PFSK-1 (cell line): Measurements from ENCODE around the gene KIF1C.

Experiments used
- FOXP2 ChIP-seq: optimal IDR thresholded peaks from 2 replicates; pipeline ENCODE3; 2011; ENCODE audit warnings: borderline replicate concordance, control low read depth, inconsistent platforms; ENCODE audit not compliant: insufficient read depth; ENCODE audit errors: extremely low read length, extremely low read depth
- POLR2AphosphoS5 ChIP-seq: IDR thresholded peaks from 2 replicates; pipeline ENCODE4 v1.6.1; 2012; ENCODE audit warnings: low read depth, mild to moderate bottlenecking, control low read depth, low read length, moderate library complexity
- TAF1 ChIP-seq: IDR thresholded peaks from 2 replicates; pipeline ENCODE4 v1.6.1; 2012; ENCODE audit warnings: low read length, control low read depth, borderline replicate concordance; ENCODE audit not compliant: insufficient read depth
- TF ChIP-seq, protein P1 (sequence below), 2 experiments: IDR thresholded peaks; 2 replicates each; pipeline versions ENCODE4 v1.6.1 to v1.8.0; 2011 to 2012; ENCODE audit warnings: low read depth in 2 of 2, low read length in 2 of 2, control low read depth in 1 of 2, inconsistent platforms in 1 of 2, mild to moderate bottlenecking in 1 of 2, moderate library complexity in 1 of 2; ENCODE audit not compliant: insufficient read depth in 1 of 2

DNA sequence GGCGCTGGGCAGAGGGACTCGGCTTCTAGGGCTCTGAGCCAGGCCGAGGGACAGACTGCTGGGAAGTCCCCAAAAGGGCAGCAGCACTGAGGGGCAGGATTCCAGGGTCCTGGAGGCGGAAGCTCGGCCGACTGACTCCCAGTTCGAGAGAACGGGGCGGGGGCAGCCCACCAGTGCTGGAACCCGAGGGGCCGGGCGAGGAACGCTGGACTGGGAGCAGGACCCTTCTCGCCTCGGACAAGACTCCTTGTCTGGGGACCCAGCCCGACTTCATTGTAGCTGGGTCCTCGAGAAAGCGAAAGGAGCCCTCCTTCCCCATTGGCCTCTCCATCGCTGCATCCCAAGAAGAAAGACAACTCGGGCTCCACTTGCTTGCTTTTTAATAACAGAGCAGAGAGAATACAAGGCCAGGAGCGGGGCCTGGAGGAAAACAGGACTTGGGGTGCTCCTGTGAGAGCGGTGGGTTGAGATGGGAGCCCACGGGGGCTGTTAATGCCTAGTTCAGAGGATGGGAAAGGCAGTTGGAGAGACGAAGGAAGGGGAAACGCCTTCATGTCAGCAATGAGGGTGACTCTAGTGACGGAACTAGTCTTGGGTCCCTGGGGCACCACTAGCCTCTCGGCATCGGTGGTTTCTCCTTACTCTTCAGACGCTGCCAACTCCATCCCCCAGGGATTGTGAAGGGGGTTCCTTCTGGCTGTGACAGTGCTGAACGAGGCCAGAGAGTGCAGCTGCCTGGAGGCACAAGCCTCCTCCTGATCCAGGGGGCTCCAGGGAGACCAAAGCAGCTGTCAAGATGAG is 9.8 kb upstream of the KIF1C start:
- TF ChIP-seq POLR2AphosphoS5, result no peak
- TF ChIP-seq FOXP2, result no peak
- TF ChIP-seq, protein P1, sequence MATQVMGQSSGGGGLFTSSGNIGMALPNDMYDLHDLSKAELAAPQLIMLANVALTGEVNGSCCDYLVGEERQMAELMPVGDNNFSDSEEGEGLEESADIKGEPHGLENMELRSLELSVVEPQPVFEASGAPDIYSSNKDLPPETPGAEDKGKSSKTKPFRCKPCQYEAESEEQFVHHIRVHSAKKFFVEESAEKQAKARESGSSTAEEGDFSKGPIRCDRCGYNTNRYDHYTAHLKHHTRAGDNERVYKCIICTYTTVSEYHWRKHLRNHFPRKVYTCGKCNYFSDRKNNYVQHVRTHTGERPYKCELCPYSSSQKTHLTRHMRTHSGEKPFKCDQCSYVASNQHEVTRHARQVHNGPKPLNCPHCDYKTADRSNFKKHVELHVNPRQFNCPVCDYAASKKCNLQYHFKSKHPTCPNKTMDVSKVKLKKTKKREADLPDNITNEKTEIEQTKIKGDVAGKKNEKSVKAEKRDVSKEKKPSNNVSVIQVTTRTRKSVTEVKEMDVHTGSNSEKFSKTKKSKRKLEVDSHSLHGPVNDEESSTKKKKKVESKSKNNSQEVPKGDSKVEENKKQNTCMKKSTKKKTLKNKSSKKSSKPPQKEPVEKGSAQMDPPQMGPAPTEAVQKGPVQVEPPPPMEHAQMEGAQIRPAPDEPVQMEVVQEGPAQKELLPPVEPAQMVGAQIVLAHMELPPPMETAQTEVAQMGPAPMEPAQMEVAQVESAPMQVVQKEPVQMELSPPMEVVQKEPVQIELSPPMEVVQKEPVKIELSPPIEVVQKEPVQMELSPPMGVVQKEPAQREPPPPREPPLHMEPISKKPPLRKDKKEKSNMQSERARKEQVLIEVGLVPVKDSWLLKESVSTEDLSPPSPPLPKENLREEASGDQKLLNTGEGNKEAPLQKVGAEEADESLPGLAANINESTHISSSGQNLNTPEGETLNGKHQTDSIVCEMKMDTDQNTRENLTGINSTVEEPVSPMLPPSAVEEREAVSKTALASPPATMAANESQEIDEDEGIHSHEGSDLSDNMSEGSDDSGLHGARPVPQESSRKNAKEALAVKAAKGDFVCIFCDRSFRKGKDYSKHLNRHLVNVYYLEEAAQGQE (IDR thresholded peaks at IDR 0.05; ENCODE audit: insufficient read depth in 1 of 2, low read depth in 2 of 2, low read length in 2 of 2), result no peak
- no peak for TF ChIP-seq TAF1
